NCI-H526 treated with DMSO at 0.1 percent for 48 hours (cell line): Measurements from ENCODE around the gene FRAS1.

Source experiments
- DNase-seq: peaks from one replicate; lab custom pipeline; 2025; lab: John Stamatoyannopoulos, UW

The FRAS1 gene

DNA sequence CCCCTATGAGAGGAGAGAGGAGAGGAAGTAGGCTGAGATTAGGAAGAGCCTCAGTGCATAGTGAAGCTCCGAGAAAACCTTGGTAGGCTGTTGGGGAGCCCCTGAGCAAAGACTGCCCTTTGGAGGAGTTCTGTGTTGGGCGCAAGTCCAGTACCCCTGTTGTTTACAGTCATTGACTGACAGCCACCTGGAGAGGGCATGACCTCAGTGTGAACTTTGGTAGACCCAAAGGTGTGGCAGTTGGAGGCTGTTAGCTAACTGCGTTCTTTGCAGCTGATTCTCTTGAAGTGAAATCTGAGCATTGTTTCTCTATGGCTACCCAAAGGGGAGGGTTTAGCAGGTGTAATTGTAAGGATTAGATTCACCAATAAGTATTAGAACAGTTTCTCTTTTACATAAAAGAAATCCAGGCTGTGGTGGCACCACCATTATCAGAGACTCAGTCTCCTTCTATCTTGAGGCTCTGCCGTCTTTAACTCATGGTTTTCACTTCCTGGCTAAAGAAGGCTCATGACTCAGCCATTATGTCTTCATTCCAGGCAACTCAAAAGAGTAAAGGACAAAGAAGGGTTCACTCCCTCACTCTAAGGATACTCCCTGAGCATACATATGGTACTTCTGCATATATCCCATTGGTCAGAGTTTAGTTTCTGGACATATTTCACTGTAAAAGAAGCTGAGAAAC is 527.9 kb downstream of the FRAS1 start:
- no peak for DNase-seq

DNA sequence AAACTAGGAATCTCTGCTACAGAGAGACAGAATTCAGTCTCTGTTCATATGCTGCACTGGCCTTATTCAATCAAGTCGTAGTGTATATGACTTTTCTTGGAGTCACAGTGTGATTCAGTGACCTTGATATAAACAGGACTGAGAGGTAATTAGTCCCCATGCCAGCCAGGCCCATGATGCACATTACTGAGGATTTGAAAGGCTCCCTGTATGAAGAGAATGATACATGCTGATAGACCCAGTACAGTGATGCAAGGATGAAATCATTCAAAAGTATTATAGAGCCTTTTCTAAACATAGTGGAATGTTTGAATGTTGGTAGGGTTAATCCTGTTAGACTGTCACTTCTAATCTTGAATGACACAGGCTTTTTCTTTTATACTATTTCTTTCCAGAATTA is 528.5 kb downstream of the FRAS1 start:
- no peak for DNase-seq

DNA sequence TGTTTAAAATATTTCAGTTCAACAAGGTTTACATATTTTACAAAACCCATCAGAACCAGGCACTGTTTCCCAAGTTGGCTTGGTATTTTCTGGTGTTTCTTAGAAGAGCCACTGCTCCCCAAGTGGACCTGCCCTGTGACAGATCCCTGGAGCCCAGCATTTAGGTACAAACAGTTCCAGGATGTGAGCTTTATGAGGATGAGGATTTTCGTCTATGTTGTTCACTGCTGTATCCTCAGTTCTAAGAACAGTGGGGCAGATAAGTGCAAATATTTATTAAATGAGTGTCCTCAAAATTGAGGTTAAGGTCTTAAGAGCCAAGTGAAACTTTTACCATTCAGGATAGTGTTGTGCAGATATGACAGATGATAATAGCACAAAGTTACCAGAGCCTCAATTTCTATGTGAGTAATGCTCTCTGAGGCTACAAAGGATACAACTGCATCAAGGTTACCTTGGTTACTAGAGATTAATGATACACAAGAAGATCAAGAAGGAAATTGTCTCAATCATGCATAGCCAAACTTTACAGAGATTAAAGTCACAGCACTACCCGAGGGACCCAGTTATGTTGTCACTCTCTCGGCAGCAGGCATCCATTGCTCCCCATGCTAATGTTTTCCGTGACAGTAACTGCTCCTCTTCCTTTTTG is 531.9 kb downstream of the FRAS1 start:
- no peak for DNase-seq

DNA sequence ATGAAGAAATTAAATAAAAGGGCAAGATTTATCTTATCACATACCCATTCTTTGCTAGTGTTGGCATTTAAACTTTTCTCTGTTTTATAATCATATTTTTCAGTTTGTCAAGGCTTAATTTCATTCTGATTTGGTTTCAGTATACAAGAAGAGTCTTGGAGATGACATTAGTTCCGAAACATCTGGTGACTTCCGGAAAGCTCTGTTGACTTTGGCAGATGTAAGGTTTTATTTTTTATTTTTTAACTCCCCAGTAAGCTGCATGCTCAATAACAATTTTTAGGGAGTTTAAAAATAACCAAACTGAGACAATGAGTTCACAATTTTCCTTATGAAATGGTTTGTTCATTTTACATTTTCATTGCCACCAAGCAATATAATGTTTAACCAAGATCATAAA is 534.3 kb downstream of the FRAS1 start:
- DNase-seq: no peak

DNA sequence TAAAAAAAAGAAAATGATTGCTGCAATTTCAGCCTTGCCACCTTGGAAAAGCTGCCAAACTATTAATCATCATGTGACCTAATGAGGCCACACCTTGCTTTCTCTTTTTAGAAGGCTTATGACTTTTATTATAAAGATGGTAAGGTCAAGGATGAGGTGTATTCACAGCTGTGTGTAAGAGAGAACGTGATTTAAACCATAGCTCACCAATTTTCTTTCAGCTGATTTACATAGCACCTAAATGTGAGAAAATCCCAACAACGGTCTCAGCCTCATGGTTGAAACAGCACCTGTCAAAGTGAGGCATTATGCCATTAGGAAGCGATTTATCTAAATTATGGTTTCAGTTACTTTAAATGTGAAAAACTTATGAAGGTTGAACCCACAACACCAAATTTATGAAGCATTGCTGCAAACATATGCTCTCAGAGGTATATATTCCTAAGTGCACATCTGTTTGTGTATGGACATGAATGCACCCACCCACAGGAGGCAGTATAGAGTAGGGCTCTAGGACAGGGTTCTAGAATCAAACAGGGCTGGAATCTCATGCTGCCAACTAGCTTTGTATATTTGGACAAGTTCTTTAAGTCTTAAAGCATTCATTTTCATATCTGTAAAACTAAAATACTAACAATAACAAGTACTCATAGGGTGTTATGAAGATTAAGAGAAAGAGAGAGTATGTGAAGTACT is 535.1 kb downstream of the FRAS1 start:
- DNase-seq: no peak
